Measurements from ENCODE around the gene EEF1E1. TPM values are rescaled to one million over a fixed set of nuclear protein-coding genes. Genes with fewer than 3 reads are reported as not detected.
A peak's percentile ranks its signal among the peaks of the same experiment; 100 is the strongest.
"Not testable (repeated sequence)": the region's sequence is repeated elsewhere in the genome, so short reads cannot be mapped to it uniquely, and the experiment has no call there.

Gene EEF1E1
- total RNA-seq, 1 donor from 2014 or later: 44.8 TPM

DNA sequence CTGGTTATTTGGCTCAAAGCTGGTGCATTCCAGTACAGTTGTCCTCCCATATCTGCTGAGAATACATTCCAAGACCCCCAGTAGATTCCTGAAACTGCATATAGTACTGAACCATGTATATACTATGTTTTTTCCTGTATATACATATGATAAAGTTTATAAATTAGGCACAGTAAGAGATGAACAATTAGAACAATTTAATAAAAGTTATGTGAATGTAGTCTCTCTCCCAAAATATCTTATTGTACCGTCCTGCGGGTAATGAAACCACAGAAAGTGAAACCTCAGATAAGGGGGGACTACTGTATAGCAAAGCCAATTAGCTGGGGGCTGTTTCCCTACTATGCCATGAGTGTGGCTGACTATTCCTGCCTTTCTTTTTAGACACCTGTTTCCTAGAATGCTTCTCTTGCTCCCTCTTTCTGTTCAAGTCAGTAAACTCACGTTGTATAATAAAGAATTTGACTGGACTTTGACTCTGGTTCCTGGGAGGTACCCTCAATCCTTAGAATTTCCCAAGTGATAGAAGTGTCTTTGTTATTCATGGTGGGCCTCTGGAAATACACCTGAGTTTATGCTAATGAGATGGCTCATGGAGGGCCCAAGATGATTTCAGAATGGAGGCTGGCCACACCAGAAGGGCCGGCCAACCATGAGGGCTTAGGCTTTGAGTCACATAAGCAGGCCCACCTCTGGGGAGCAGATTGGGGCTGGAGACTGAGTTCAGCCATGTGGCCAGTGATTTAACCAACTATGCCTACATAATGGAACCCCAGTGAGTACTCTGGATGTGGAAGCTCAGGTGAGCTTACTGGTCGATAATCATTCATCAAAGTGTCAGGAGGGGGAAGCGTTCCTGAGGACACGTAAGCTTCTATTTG, 37.5 kb downstream of the EEF1E1 start:
- DNase-seq (ENCODE audit: extremely low read depth, low read depth, low spot score): no peak

DNA sequence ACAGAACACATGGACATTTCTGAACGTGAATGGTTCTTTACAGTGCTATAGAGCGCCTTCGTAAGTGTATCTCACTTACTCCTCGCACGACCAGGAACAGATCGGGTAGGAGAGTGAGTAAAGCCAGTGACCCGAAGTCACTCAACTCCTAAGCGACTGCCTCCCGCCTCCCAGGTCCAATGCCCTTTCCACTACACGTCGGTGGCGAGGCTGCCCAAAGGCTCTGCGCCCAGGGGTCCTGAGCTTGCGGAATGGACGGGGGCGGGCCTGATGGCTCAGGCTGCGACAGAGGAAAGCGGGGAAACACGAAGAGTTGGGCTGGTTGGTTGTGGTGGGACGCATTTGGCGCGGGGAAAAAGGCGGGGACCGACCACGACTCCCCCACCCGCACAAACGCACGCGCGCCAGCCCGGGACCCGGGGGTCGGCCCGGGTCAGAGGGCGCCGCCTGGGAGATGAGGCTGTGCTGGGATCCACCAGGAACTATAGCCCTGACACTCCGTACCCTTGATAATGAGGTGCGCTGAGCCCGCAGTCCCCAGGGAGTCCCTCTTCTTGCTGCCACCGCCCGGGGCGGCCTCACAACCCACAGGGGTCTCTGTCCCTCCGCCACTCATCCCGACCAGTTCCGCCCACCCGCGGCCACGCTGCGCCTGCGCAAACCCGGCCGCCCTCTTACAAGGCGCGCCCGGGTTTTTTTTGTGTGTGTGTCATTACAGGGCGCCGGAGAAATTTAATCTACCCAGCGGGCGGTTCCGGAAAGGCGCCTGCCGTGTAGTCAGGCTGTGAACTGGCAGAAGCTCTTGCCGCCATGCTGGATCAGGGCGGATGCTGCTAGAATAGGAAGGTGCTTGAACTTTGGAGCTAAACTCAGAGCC, 38.3 kb downstream of the EEF1E1 start, which contains the start of gene BLOC1S5:
BLOC1S5 (minus strand) TSS at position 629 of the 877 bp plus-strand sequence; CDS start at position 616, 13 bp downstream.
- peak; percentile 80 for DNase-seq (ENCODE audit: extremely low read depth, low read depth, low spot score)

DNA sequence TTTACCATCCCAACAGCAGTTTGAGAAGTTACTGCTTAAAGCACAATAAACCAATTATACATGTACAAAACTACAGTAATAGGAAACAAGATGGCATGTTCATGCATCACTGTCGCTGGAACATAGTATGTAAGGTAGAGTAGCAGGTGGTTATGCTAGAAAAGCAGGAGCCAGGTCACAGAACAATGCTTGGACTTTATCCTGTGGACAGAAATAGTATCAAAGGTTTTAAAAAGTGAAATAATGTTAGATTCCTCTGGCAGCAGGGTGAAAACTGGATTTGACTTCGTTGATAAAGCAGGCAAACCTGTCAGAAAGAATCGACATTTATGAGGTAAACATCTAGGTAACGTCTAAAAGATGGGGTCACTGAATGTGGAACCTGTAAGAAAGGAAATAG, 40.6 kb downstream of the EEF1E1 start:
- no peak for DNase-seq (ENCODE audit: extremely low read depth, low read depth, low spot score)

DNA sequence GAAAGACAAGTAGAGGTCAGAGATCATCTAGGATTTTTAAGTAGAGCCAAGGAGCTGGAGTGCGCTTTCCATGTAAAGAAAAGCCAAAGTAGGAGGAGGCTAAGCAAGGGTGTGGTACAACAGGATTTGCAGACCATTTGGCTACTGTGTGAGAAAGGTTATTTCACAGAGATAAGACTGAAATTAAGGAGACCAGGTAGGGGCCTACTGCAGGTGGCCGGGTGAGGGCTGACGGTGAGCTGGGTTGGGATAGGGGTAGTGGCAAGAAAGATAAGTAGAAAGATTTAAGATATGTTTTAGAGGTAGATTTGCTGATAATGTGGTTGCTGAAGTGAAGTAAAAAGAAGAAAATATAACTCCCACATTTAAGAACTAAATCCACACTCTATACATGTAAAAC, 42.0 kb downstream of the EEF1E1 start:
- DNase-seq (ENCODE audit: extremely low read depth, low read depth, low spot score): no peak

DNA sequence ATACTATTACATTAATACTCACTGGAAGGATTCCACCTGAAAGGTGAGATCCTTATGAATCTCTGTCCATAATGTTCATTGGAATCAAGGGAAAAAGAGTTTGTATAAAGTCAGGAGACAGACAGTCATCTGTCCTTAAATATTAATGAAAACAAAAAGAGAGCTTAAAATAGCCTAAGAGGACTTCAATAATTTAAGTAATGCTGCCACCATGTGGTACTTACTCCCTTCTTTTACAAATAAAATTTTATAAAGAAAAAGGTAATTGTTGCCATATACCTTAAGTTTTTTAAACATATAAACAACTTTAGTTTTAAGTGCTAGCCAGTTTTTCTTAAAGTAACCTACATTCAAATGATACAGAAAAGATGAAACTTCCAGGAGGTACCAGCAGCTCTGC, 43.2 kb downstream of the EEF1E1 start:
- DNase-seq (ENCODE audit: extremely low read depth, low read depth, low spot score): no peak

DNA sequence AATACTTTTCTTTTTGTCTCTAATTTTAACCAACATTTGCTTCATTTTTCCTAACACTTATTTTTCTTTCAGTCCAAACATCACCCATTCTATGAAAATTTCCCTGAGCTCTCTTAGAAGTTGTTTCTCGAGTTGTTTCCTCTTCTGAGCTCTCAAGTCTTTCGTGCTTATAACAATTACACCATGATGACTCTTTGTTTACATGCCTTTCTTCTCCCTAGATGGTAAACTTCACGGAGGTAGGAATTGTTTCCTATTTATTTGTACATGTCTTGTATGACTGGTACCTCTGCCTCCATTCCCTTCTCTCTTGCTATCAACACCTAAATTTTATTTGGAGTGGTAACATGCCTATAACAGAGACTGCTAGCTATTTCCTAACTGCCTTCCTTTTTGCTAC, 44.6 kb downstream of the EEF1E1 start:
- no peak for DNase-seq (ENCODE audit: extremely low read depth, low read depth, low spot score)

DNA sequence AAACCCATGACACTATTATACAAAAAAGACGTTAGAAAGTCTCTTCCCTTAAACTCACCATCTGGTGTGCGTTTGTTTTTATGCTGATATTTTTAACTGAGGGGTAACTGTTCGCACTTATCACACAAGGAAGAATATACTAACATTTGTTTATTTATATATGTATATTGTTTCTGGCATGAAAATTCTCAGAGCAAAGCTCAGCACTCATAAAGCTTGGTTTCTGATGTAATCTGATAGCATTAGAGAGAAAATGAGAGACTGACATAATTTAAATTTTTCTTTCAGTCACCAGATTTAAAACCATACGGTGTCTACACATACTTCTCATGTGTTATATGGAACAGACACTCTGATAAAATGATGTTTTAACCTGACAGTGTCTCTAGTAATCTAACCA, 45.1 kb downstream of the EEF1E1 start:
- no peak for DNase-seq (ENCODE audit: extremely low read depth, low read depth, low spot score)

DNA sequence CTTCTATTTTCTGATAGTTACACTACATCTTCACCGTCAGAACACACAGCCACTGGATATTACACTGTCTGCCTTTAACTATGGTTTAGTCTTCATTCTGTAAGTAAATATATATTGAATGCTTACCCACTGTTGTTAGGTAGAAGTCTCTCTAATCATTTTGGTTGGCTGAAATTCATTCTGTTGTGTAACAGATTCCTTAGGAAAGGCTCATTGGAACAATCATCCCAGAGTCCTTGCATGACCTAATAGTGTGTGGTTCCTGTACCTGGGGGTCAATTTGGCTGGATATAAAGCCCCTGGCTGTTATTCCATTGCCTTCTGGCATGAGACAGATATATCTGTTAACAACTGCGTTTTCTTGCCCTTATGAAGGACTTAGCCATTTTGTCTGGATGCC, 48.1 kb downstream of the EEF1E1 start:
- no peak for DNase-seq (ENCODE audit: extremely low read depth, low read depth, low spot score)

DNA sequence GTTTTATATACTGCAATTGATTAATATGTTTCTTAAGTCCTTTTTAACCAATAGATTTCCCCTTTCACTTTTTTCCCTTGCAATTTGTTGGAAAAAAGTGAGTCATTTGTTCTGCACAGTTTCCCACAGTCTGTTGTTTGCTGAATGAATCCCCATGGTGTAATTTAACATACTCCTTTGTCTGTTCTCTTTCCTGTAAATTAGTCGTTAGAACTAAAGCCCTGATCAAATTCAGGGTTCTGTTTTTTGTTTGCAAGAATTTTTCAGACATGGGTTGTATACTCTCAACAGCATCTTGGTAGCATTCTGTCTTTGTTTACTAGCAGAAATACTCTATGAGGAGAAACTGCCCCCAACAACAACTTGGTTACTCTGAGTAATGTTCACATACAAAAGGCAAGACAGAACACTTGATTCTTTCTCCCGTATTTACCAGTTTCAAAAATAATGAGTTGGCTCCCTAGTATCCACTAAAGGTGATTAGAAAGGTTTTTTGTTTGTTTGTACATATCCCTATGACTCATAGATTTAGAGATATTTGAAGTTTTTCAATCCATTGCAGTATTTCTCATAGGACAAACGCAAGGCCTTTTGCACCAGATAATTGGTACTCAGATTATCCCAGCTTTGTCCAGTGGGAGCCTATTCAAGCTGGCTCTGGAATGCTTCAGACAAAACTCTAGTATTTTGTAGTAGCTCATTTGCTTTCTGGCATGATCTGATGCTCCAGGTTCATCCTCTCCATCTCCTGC, 54.6 kb downstream of the EEF1E1 start:
- peak; percentile 55 for DNase-seq (ENCODE audit: extremely low read depth, low read depth, low spot score)

DNA sequence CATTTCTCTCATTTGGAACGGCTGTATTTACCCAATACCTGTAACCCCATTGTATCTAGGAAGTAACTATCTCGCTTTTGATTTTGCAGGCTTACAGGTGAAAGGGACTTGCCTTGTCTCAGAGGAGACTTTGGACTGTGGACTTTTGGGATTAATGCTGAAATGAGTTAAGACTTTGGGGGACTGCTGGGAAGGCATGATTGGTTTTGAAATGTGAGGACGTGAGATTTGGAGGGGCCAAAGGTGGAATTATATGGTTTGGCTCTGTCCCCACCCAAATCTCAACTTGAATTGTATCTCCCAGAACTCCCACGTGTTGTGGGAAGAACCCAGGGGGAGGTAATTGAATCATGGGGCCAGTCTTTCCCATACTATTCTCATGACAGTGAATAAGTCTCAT, 56.6 kb downstream of the EEF1E1 start:
- not testable (repeated sequence) for DNase-seq (ENCODE audit: extremely low read depth, low read depth, low spot score)

DNA sequence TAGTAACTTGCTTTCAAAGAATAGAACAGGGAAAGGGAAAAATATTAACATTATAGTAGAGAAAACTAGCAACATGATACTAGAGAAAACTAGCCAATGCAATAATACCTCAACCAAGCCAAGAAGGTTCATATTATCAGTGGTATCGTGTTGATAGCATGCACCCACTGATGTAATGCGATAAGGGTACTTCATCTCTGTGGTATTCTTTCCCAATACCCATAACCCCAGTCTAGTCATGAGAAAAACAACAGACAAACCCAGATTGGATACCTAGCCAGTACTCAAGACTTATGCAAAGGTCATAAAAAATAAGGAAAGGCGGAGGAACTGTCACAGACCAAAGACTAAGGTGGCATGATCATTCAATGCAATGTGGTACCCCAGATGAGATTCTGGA, 59.1 kb downstream of the EEF1E1 start:
- no peak for DNase-seq (ENCODE audit: extremely low read depth, low read depth, low spot score)

DNA sequence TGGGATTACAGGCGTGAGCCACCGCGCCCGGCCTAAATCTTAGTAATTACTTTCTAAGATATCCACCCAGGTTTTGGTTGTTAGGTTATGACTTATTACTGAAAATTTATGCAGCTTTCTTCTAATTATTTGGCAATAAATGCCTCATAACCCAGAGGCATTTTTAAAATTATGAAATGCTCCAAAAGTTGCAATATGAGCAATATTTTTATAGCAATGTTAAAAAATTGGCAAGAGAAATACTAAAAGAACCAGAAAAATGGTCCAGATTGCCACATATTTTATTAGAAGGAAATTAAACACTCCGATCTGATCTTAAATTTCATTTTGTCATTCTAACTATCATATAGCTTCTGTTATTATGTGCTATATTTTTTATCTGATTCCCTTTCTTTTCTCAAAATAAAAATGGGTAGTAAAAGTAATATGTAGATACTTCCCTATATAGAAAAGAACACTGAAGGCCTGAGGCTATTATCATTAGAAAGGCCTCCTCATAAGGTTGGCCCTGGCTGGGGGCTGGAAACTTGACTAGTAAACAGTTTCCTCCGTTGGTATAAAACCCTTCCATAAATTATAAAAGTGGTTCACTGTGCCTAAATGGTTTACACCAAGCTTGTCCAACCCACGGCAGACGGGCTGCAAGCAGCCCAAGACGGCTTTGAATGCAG, 60.3 kb downstream of the EEF1E1 start:
- no peak for DNase-seq (ENCODE audit: extremely low read depth, low read depth, low spot score)

DNA sequence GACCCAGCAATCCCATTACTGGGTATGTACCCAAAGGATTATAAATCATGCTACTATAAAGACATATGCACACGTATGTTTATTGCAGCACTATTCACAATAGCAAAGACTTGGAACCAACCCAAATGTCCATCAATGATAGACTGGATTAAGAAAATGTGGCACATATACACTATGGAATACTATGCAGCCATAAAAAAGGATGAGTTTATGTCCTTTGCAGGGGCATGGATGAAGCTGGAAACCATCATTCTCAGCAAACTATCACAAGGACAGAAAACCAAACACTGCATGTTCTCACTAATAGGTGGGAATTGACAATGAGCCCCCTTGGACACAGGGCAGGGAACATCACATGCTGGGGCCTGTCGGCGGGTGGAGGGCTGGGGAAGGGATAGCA, 68.2 kb downstream of the EEF1E1 start:
- DNase-seq (ENCODE audit: extremely low read depth, low read depth, low spot score): not testable (repeated sequence)

DNA sequence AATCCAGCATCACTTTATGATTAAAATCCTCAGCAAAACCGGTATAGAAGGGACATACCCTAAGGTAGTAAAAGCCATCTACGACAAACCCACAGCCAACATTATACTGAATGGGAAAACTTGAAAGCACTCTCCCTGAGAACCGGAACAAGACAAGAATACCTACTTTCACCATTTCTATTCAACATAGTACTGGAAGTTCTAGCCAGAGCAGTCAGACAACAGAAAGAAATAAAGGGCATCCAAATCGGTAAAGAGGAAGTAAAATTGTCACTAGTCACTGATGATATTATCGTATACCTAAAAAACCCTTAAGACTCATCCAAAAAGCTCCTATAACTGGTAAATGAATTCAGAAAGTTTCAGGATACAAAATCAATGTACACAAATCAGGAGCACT, 71.4 kb downstream of the EEF1E1 start:
- no peak for DNase-seq (ENCODE audit: extremely low read depth, low read depth, low spot score)

Other genes starting within 250 kb of the EEF1E1 start
- 673 and 1,031 TPM in 2 replicates for gene TXNDC5, start 191.8 kb downstream of the EEF1E1 start, total RNA-seq
- gene BLOC1S5, start 38.2 kb downstream of the EEF1E1 start, total RNA-seq: 8.6 and 9.9 TPM in 2 replicates

Data from glomerular endothelial cell (primary cell).